ENCODE measurements around the gene NSF. TPM values are rescaled to one million over a fixed set of nuclear protein-coding genes. Genes with fewer than 3 reads are reported as not detected.
"Not testable (repeated sequence)": the region's sequence is repeated elsewhere in the genome, so short reads cannot be mapped to it uniquely, and the experiment has no call there.

The NSF gene
- polyA plus RNA-seq, 6 donors from 2014 or later = 14.9 to 29.8 (median 18.9) TPM

- H3K27me3 Mint-ChIP-seq; H3K36me3 Mint-ChIP-seq; H3K4me3 Mint-ChIP-seq; DNase-seq; ATAC-seq (ENCODE audit: low read depth in 2 of 2); H3K4me1 Mint-ChIP-seq; H3K9me3 Mint-ChIP-seq; H3K27ac Mint-ChIP-seq: not testable (repeated sequence)
These were observed 108.5 kb downstream of the NSF start for GRCh38 chr17:46699014-46699413.

DNA sequence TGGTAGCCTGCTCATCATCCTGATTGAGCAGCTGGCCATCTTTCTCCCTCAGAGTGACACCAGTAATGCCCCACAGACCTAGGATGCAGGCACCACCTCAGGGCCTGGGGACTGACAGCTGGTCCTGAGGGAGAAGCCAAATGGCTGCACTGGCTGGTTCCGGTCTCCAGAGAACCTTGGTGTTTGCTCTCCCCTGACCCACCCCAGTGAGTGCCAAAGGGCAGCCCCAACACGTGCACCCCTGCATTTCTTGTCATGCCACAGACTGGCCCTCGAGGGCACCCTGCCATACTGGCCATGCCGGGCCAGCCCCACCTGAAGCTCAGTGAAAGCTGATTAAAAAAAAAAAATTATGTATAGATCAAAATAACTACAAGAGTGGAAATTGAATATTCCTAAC lies 127.5 kb downstream of the NSF start:
- ATAC-seq (ENCODE audit: low read depth in 2 of 2) = no peak
- Mint-ChIP-seq H3K27ac (peak overlapping the region in 1 of 6 donors; percentile 24), H3K9me3 (no peaks in the 10 kb centered on the region), H3K4me3 (no peak overlapping the region), H3K27me3 (no peaks in the 10 kb centered on the region), H3K4me1 (peaks cover 16 to 20% (median 18%) of the 10 kb centered on the region in 3 donors), H3K36me3 (peaks cover 11 to 12% of the 10 kb centered on the region in 2 donors)
- DNase-seq = no peak

DNA sequence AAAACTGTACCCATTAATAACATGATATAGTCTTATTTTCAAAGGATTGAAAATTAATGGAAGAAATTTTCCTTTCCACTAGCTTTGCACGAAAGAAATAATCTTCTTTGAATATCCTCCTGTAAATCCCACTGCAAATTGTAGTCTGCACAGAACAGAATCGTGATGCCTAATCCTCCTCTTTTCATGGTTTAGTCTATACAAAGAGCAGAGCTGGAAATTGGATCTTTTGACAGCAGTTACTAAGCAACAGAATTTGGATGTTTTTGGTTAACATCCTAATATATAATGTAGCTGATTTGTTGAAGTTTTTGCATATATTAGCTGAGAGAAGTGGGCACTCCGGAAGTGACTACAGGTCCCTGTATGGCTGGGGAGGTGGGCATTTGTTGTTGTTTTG lies 129.4 kb downstream of the NSF start:
- H3K4me1 Mint-ChIP-seq = peaks cover 24 to 34% (median 31%) of the 10 kb centered on the region in 3 donors
- no peak overlapping the region for H3K4me3 Mint-ChIP-seq
- peaks cover 0 to 7% of the 10 kb centered on the region in 2 donors for H3K36me3 Mint-ChIP-seq

DNA sequence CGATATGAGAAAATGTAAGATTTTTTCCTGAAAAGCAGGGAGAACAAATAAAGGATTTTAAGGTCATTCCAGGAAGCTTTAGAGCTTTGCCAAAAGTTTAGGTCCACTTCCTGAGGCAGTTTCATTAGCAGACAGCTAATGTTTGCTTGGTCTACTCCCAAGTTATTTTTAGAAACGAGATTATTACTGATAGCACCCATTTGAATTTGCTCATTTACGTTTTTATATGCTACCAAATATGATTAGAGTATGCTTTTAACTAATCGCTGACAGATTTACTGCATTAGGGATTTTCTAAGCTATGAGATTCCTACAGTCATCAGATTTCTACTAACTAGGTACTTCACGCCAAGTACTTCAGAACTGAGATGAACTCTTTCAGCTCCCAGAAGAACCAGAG lies 129.9 kb downstream of the NSF start:
- ATAC-seq (ENCODE audit: low read depth in 2 of 2) (no peak), DNase-seq (no peak)
- peaks cover 0 to 7% of the 10 kb centered on the region in 2 donors for H3K36me3 Mint-ChIP-seq
- no peaks in the 10 kb centered on the region for H3K27me3 Mint-ChIP-seq
- no peak overlapping the region for H3K4me3 Mint-ChIP-seq
- peak overlapping the region in 1 of 6 donors; percentile 47 for H3K27ac Mint-ChIP-seq
- peaks cover 0 to 1% (median 0%) of the 10 kb centered on the region in 7 donors for H3K9me3 Mint-ChIP-seq
- peaks cover 24 to 34% (median 31%) of the 10 kb centered on the region in 3 donors for H3K4me1 Mint-ChIP-seq

More for the DNA sequence above, 129.4 kb downstream of the NSF start:
- Mint-ChIP-seq H3K27me3 (no peaks in the 10 kb centered on the region), H3K27ac (peak overlapping the region in 1 of 6 donors; percentile 56), H3K9me3 (peaks cover 0 to 1% (median 0%) of the 10 kb centered on the region in 7 donors)
- ATAC-seq (ENCODE audit: low read depth in 2 of 2) (no peak), DNase-seq (no peak)

DNA sequence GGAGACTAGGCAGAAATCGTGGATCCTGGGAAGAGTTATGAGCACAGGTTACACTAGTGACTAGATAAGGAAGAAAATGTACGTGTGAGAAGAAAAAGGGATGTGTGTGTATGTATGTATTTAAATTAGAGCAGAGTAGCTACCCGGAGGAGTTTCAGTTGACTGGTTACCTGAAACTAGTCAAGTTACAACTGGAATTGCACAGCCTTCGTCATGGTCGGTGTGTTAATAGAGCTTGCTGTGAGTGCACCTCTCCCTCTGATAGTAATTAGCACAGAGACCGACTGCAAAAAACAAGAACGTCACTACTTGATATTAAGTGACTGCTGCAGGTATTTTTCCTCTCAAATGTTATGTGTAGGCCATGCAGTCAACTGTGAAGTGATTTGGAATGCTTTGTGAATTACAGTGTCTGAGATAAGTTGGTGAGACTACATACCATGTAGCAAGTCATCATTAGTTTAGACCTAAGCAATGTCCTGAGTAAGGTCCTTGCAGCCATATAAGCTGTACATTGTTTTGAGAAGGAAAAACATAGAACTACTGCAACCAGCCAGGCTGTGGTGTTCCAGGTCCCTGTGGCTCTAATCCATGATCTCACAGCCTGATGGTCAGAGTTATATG lies 132.3 kb downstream of the NSF start:
- Mint-ChIP-seq H3K27me3 (no peaks in the 10 kb centered on the region), H3K4me1 (peaks cover 24 to 34% (median 31%) of the 10 kb centered on the region in 3 donors), H3K9me3 (peaks cover 0 to 1% (median 0%) of the 10 kb centered on the region in 7 donors), H3K27ac (peak overlapping the region in 3 of 6 donors; percentile 6 to 84 (median 60)), H3K4me3 (peak overlapping the region in 1 of 8 donors; percentile 71), H3K36me3 (peaks cover 0 to 14% of the 10 kb centered on the region in 2 donors)
- DNase-seq (no peak), ATAC-seq (ENCODE audit: low read depth in 2 of 2) (no peak)

GRCh38 chr17:46726206-46726605 lies 135.7 kb downstream of the NSF start:
- DNase-seq (no peak), ATAC-seq (ENCODE audit: low read depth in 2 of 2) (no peak)
- Mint-ChIP-seq H3K4me3 (no peak overlapping the region), H3K27me3 (no peaks in the 10 kb centered on the region), H3K27ac (peak overlapping the region in 3 of 6 donors; percentile 21 to 52 (median 26)), H3K9me3 (peaks cover 0 to 1% (median 0%) of the 10 kb centered on the region in 7 donors), H3K4me1 (peaks cover 22 to 31% (median 29%) of the 10 kb centered on the region in 3 donors), H3K36me3 (peaks cover 0 to 26% of the 10 kb centered on the region in 2 donors)

DNA sequence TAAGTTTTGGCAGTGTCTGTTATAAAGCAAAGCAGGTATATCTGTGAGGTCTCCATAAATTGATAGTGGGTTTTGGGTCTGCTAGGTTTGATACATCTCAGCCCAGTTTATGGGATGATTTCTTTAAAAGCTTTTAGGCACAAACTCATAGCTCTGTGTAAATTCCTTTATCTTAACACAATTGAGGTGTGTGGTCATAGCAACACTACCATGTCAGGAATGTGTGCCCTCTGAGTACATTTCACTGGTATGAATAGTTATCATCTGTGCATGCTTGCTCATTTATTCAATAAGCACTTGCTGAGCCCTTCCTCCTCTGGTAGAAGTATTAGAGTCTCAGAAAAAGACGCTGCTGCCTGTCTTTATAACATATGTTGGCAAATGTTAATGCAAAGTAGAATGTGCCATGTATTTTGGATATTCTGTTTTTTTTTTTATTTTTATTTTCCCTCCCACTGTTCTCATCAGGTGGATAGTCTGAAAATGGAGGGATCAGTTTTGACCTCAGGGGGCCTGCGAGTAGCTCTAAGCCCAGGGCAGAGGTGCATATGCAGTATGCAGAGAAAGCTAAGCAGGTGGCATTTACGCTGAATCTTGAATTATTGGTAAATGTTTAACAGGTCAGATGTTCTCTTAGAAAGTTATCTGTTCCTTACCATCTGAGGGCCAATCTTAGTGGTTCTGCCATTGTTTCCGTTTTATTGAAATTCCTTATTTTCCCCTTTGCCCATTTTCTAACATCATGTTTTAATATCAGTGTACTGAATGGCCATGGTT lies 137.3 kb downstream of the NSF start:
- peaks cover 17 to 22% (median 20%) of the 10 kb centered on the region in 3 donors for H3K4me1 Mint-ChIP-seq

DNA sequence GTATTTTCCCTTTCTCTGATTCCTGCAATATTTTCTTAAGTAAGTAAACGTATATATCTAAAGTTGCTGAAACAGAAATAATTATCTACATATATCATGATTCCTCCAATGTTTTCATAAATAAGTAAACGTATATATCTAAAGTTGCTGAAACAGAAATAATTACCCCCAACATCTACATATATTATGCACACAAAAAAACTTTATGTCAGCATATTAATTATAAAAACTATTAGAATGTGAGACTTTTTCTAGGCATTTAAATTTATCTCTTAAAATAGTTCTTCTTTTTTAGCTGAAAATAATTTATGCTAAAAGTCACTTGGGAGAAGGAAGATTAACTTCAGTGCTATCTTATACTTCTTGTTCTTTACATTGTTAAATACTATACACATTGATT lies 139.6 kb downstream of the NSF start:
- H3K9me3 Mint-ChIP-seq = no peaks in the 10 kb centered on the region
- DNase-seq (no peak), ATAC-seq (ENCODE audit: low read depth in 2 of 2) (no peak)
- H3K27me3 Mint-ChIP-seq = no peaks in the 10 kb centered on the region
- H3K27ac Mint-ChIP-seq = no peak overlapping the region
- peaks cover 5 to 9% (median 9%) of the 10 kb centered on the region in 3 donors for H3K4me1 Mint-ChIP-seq
- peaks cover 0 to 26% of the 10 kb centered on the region in 2 donors for H3K36me3 Mint-ChIP-seq
- H3K4me3 Mint-ChIP-seq = no peak overlapping the region

More for the DNA sequence above, 137.3 kb downstream of the NSF start:
- Mint-ChIP-seq H3K27me3 (no peaks in the 10 kb centered on the region), H3K4me3 (no peak overlapping the region), H3K27ac (peak overlapping the region in 2 of 6 donors; percentile 61 to 65), H3K36me3 (peaks cover 0 to 26% of the 10 kb centered on the region in 2 donors), H3K9me3 (peaks cover 0 to 1% (median 0%) of the 10 kb centered on the region in 7 donors)
- ATAC-seq (ENCODE audit: low read depth in 2 of 2) = no peak
- no peak for DNase-seq

DNA sequence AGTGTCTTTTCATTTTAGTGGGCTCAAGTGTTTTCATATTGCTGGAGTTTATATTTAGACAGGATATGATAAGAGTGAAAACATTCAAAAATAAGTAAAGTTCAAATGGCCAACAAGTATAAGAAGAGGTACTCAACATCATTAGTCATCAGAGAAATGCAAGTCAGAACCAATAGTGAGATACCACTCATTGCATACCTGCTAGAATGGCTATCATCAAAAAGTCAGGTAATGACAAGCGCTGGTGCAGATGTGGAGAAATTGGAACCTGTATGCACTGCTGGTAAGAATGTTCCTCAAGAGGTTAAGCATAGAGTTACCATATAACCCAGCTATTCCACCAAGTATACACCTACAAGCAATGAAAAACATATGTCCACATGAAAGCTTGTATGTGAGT lies 140.2 kb downstream of the NSF start:
- peaks cover 0 to 26% of the 10 kb centered on the region in 2 donors for H3K36me3 Mint-ChIP-seq
- no peaks in the 10 kb centered on the region for H3K9me3 Mint-ChIP-seq
- DNase-seq (no peak), ATAC-seq (ENCODE audit: low read depth in 2 of 2) (no peak)
- H3K27me3 Mint-ChIP-seq = no peaks in the 10 kb centered on the region
- H3K4me3 Mint-ChIP-seq = no peak overlapping the region
- H3K27ac Mint-ChIP-seq = no peak overlapping the region
- H3K4me1 Mint-ChIP-seq = peaks cover 9 to 15% (median 10%) of the 10 kb centered on the region in 3 donors

DNA sequence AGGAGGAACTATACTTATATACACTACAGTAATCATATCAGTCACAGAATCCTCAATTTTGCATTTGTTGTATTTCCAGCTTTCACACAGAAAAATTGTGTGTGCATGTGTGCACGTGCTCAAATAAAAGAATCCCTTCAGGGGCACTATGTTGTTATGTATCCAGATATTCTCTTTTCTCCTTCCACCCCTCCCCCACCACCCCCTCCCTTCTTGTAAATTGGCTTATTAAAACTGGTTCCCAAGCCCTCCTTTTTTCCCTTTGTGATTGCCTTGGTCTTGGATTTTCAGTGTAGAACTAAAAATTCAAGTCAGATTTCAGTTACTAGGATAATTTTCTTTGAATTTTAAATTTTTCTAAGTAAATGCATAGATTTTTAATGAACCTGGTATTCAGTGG lies 141.7 kb downstream of the NSF start:
- peaks cover 0 to 18% of the 10 kb centered on the region in 2 donors for H3K36me3 Mint-ChIP-seq
- ATAC-seq (ENCODE audit: low read depth in 2 of 2) = no peak
- no peaks in the 10 kb centered on the region for H3K9me3 Mint-ChIP-seq
- no peak for DNase-seq
- H3K4me3 Mint-ChIP-seq = no peak overlapping the region
- H3K4me1 Mint-ChIP-seq = peaks cover 23 to 29% (median 24%) of the 10 kb centered on the region in 3 donors
- no peak overlapping the region for H3K27ac Mint-ChIP-seq
- no peaks in the 10 kb centered on the region for H3K27me3 Mint-ChIP-seq

DNA sequence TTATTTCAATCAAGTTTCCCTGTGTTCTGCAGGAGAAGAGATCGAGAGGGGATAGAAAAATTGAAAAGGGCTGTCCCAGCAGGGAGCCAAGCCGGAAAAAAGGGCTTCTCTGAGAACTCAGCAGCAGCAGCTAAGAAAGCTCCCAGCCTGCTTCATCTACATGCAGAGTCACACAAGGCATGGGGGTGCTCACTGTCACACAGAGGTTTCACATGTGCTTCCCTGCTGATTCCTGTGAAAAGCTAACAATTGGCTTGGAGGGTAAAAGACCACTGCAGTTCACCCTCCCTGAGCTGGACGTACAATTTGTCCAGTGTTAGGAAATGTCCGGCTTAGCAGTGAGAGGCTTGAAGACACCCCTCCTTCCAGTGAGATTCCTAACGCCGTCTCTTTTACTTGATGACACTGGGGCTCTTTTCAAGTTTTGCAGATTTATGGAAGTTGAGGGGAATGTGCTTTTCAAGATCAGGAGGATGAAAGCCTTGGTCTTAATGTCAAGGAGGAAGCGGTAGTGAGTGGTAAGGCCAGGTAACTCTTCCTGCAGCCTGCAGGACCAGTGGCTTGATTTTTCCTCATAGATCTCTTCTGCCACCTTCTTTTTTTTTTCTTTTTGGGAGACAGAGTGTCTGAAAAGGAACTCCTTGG lies 142.4 kb downstream of the NSF start:
- Mint-ChIP-seq H3K27me3 (no peaks in the 10 kb centered on the region), H3K9me3 (no peaks in the 10 kb centered on the region), H3K27ac (peak overlapping the region in 1 of 6 donors; percentile 16), H3K4me1 (peaks cover 30 to 36% (median 31%) of the 10 kb centered on the region in 3 donors), H3K36me3 (peaks cover 0 to 11% of the 10 kb centered on the region in 2 donors), H3K4me3 (peak overlapping the region in 2 of 8 donors; percentile 2 to 35)
- DNase-seq (no peak), ATAC-seq (ENCODE audit: low read depth in 2 of 2) (no peak)

- peaks cover 30 to 42% (median 34%) of the 10 kb centered on the region in 3 donors for H3K4me1 Mint-ChIP-seq
- no peaks in the 10 kb centered on the region for H3K9me3 Mint-ChIP-seq
- no peaks in the 10 kb centered on the region for H3K27me3 Mint-ChIP-seq
- H3K4me3 Mint-ChIP-seq = no peak overlapping the region
- H3K27ac Mint-ChIP-seq = peak overlapping the region in 3 of 6 donors; percentile 9 to 33 (median 15)
- no peak for ATAC-seq (ENCODE audit: low read depth in 2 of 2)
- DNase-seq = no peak
- H3K36me3 Mint-ChIP-seq = peaks cover 0 to 7% of the 10 kb centered on the region in 2 donors
These were observed 143.5 kb downstream of the NSF start for GRCh38 chr17:46733837-46734475.

GRCh38 chr17:46736100-46736499 lies 145.6 kb downstream of the NSF start:
- H3K27me3 Mint-ChIP-seq = no peaks in the 10 kb centered on the region
- H3K9me3 Mint-ChIP-seq = no peaks in the 10 kb centered on the region
- peaks cover 29 to 44% (median 39%) of the 10 kb centered on the region in 3 donors for H3K4me1 Mint-ChIP-seq
- ATAC-seq (ENCODE audit: low read depth in 2 of 2) (peak; percentile 87 to 89), DNase-seq (peak; percentile 74)
- no peaks in the 10 kb centered on the region for H3K36me3 Mint-ChIP-seq
- peak overlapping the region; percentile 44 to 82 (median 68) for H3K4me3 Mint-ChIP-seq
- peak overlapping the region; percentile 72 to 96 (median 88) for H3K27ac Mint-ChIP-seq

Measured in naive B cell (primary cell).